Type B pancreatic cell (in vitro differentiated cells): ENCODE results near the gene DMTF1. TPM values are rescaled to one million over a fixed set of nuclear protein-coding genes. Genes with fewer than 3 reads are reported as not detected.

Experiments used
- DNase-seq: peaks from one replicate; pipeline ENCODE4 v3.0.0; 2021; ENCODE audit warnings: mixed read lengths; ENCODE audit not compliant: unreplicated experiment; ENCODE audit errors: extremely low spot score
- H3K27ac Mint-ChIP-seq: 2 replicates; pipeline ENCODE4 v1.8.0; 2021; ENCODE audit warnings: mild to moderate bottlenecking, mixed read lengths
- H3K27me3 Mint-ChIP-seq: 2 replicates; pipeline ENCODE4 v1.8.0; 2021; ENCODE audit warnings: mixed read lengths
- H3K36me3 Mint-ChIP-seq: 2 replicates; pipeline ENCODE4 v1.8.0; 2021; ENCODE audit warnings: mixed read lengths
- H3K4me1 Mint-ChIP-seq: one replicate; pipeline ENCODE4 v1.8.0; 2021; ENCODE audit warnings: mixed read lengths; ENCODE audit not compliant: unreplicated experiment
- H3K4me3 Mint-ChIP-seq: 2 replicates; pipeline ENCODE4 v1.8.0; 2021; ENCODE audit warnings: mild to moderate bottlenecking, mixed read lengths
- H3K9me3 Mint-ChIP-seq: 2 replicates; pipeline ENCODE4 v1.8.0; 2021; ENCODE audit warnings: mixed read lengths
- CTCF ChIP-seq: fragments of 200-600 bp; sonication (generic); conservative IDR thresholded peaks from 2 replicates; pipeline ENCODE4 v1.5.0; 2021; ENCODE audit warnings: antibody characterized with exemption, mild to moderate bottlenecking
- total RNA-seq: library from RNA; stranded (reverse); gene quantifications from 2 replicates; pipeline ENCODE4 v1.2.1, GENCODE V29; 2021; ENCODE audit warnings: low replicate concordance

The DMTF1 gene
- total RNA-seq, 1 donor from 2014 or later: 103 TPM

DNA sequence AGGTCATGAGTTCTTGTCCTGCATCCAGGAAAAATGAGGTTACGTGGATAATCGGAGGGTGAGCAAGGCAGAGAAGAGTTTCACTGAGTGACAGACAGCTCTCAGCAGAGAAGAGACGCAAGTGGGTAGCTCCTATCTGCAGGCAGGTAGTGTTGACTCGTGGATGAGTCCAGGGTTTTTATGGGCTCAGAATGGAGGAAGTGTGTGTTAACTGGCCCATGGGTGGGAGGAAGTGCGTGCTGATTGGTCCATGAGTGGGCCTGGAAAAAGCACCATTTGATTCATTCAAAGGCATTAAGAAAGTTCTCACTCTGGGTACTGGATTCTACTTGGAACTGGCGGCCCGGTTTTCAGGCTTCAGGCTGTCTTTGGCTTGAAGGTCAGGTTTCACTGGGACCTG lies 4.8 kb upstream of the DMTF1 start:
- TF ChIP-seq CTCF: no peak
- no peaks in the 10 kb centered on the region for H3K9me3 Mint-ChIP-seq
- peaks cover 6% of the 10 kb centered on the region for H3K4me1 Mint-ChIP-seq
- H3K4me3 Mint-ChIP-seq: no peak overlapping the region
- H3K36me3 Mint-ChIP-seq: no peaks in the 10 kb centered on the region
- H3K27me3 Mint-ChIP-seq: no peaks in the 10 kb centered on the region
- DNase-seq: no peak
- no peak overlapping the region for H3K27ac Mint-ChIP-seq

GRCh38 chr7:87148332-87148955 lies 3.8 kb upstream of the DMTF1 start:
- TF ChIP-seq CTCF: peak; percentile 67
- Mint-ChIP-seq H3K4me1 (peaks cover 6% of the 10 kb centered on the region), H3K27ac (no peak overlapping the region), H3K27me3 (no peaks in the 10 kb centered on the region), H3K4me3 (no peak overlapping the region), H3K36me3 (no peaks in the 10 kb centered on the region), H3K9me3 (no peaks in the 10 kb centered on the region)
- no peak for DNase-seq

DNA sequence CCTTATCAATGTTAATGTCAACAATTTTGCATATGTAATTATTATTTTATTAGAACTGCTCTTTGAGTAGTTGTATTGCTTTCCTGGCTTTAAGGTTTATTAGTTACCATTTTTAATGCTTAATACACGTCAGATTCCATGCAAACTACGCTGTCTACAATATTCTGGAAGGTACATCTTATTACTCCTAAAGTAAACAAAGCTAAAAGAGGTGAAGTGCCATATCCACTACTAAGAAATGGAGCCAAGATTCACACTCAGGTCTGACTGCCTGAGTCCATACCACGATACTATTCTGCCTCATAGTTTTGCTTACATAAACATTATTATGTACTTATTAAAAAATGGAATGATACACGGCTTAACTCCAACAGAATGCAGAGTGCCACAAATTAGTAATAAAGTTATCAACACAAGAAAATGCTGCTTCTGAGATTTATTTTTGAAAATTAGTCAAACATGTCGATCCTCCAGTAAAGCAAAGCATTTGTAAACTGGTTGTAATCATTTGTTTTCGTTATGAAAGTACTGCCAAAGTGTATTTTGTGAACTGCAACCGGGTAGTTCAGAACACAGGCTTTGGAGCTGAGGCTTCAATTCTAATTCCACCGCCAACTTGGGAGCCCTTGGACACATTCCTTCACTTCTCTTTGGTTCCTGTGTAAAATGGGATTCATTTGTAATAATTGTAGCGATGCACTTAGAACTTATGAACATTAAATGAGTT lies 1.1 kb upstream of the DMTF1 start:
- Mint-ChIP-seq H3K36me3 (peaks cover 9% of the 10 kb centered on the region), H3K4me3 (peak overlapping the region; percentile 95), H3K9me3 (no peaks in the 10 kb centered on the region), H3K4me1 (peaks cover 23% of the 10 kb centered on the region), H3K27ac (peak overlapping the region; percentile 99), H3K27me3 (no peaks in the 10 kb centered on the region)
- TF ChIP-seq CTCF: no peak
- no peak for DNase-seq

DNA sequence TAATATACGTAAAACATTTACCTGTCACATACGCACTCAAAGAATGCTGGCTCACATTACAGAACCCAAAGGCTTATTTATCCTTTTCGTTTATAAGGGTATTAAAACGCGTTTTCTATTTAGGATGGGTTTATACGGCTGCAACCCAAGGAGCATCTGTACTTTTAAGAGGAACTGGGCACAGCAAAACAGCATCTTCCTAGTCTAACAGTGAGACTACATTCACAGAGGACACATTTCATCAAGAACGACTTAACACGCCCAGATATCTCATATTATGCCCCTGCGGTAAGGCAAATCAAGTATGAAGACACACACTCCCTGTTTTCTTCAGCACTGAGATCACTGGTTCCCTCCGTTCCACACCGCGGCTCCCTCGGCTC lies 533 bp upstream of the DMTF1 start:
- peaks cover 25% of the 10 kb centered on the region for H3K4me1 Mint-ChIP-seq
- no peaks in the 10 kb centered on the region for H3K27me3 Mint-ChIP-seq
- TF ChIP-seq CTCF: no peak
- no peaks in the 10 kb centered on the region for H3K9me3 Mint-ChIP-seq
- no peak for DNase-seq
- H3K27ac Mint-ChIP-seq: peak overlapping the region; percentile 99
- H3K4me3 Mint-ChIP-seq: peak overlapping the region; percentile 95
- peaks cover 10% of the 10 kb centered on the region for H3K36me3 Mint-ChIP-seq

- Mint-ChIP-seq H3K4me1 (peaks cover 32% of the 10 kb centered on the region), H3K36me3 (peaks cover 16% of the 10 kb centered on the region), H3K27ac (peak overlapping the region; percentile 99), H3K4me3 (peak overlapping the region; percentile 95), H3K27me3 (no peaks in the 10 kb centered on the region), H3K9me3 (no peaks in the 10 kb centered on the region)
- DNase-seq: no peak
- no peak for TF ChIP-seq CTCF
Observed at GRCh38 chr7:87152897-87153641, 816 bp downstream of the DMTF1 start.
